HEK293T (cell line): ENCODE measurements around the gene KIAA0930.

Experiments used
- SP1 ChIP-seq: fragments of 450-650 bp; IDR thresholded peaks from 2 replicates; pipeline ENCODE4 v1.6.1; 2017
- SUZ12 ChIP-seq: fragments of 450-650 bp; IDR thresholded peaks from 2 replicates; pipeline ENCODE4 v1.6.1; 2016; ENCODE audit warnings: mild to moderate bottlenecking

DNA sequence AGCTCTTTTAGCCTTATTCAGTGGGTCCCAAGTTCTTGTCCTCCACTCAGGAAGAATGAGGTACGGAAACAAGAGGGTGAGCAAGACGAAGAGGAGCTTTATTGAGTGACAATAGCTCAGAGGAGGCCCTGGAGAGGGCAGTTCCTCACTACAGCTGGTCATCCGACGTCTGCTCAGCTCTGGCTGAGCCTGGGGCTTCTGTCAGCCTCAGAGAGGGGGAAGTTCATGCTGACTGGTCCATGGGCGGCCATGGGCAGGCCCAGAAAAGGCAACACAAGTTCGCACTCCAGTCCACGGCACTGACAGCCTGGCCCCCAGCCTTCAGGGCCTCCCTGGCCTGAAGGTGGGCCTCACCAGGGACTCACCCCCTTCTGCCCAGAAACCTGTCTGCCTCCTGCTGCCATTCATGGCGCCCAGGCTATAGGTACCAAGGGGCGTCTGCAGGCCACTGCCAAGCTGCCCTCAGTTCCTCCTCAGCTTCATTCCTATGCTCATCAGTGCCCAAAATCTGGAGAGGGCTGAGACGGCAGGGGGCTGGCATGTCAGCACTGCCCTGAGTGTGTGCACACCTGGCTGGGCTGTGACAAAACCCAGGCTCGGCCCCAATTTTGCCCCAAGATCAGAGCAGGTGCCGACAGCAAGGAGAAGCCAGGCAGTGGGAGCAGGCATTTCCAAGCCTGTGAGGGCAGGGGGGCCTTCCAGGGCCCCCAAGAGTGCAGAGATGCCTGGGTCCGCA, 21.7 kb upstream of the KIAA0930 start:
- no peak for TF ChIP-seq SP1
- TF ChIP-seq SUZ12 = no peak
